Smooth muscle cell (in vitro differentiated cells): ENCODE data around the gene UNC13D. TPM values are rescaled to one million over a fixed set of nuclear protein-coding genes. Genes with fewer than 3 reads are reported as not detected.

Source experiments
- DNase-seq: peaks from one replicate; lab custom pipeline; 2025; ENCODE audit not compliant: unreplicated experiment; lab: John Stamatoyannopoulos, UW
- H2AFZ ChIP-seq: fragments of 200-600 bp; sonication (generic); 2 replicates; pipeline ENCODE4 v1.6.0; 2016; ENCODE audit warnings: antibody characterized with exemption, low read depth, mild to moderate bottlenecking
- H3F3A ChIP-seq: fragments of 200-600 bp; sonication (generic); 2 replicates; pipeline ENCODE4 v1.6.0; 2017; ENCODE audit warnings: antibody characterized with exemption, low read depth
- H3K27ac ChIP-seq: fragments of 200-600 bp; sonication (generic); 2 replicates; pipeline ENCODE4 v1.5.1; 2016; ENCODE audit warnings: low read depth, mild to moderate bottlenecking
- H3K27me3 ChIP-seq: fragments of 200-600 bp; sonication (generic); 2 replicates; pipeline ENCODE4 v1.6.1; 2016; ENCODE audit warnings: low read depth, mild to moderate bottlenecking
- H3K36me3 ChIP-seq: fragments of 200-600 bp; sonication (generic); 2 replicates; pipeline ENCODE4 v1.5.1; 2016; ENCODE audit warnings: low read depth
- H3K4me1 ChIP-seq: fragments of 200-600 bp; sonication (generic); 2 replicates; pipeline ENCODE4 v1.5.1; 2016; ENCODE audit warnings: low read depth
- H3K4me2 ChIP-seq: fragments of 200-600 bp; sonication (generic); 2 replicates; pipeline ENCODE4 v1.6.0; 2016; ENCODE audit warnings: mild to moderate bottlenecking
- H3K4me3 ChIP-seq: fragments of 200-600 bp; sonication (generic); 2 replicates; pipeline ENCODE4 v1.5.1; 2016; ENCODE audit warnings: mild to moderate bottlenecking
- H3K79me2 ChIP-seq: fragments of 200-600 bp; sonication (generic); 2 replicates; pipeline ENCODE4 v1.6.0; 2016; ENCODE audit warnings: low read depth, mild to moderate bottlenecking
- H3K9ac ChIP-seq: fragments of 200-600 bp; sonication (generic); 2 replicates; pipeline ENCODE4 v1.6.0; 2016; ENCODE audit warnings: low read depth
- H3K9me3 ChIP-seq: fragments of 200-600 bp; sonication (generic); replicated peaks from 2 replicates; pipeline ENCODE4 v1.5.1; 2016; ENCODE audit warnings: low read depth
- H4K20me1 ChIP-seq: fragments of 200-600 bp; sonication (generic); 2 replicates; pipeline ENCODE4 v1.6.0; 2016; ENCODE audit warnings: low read depth
- CTCF ChIP-seq: fragments of 200-600 bp; sonication (generic); IDR thresholded peaks from 2 replicates; pipeline ENCODE4 v1.5.1; 2017; ENCODE audit warnings: borderline replicate concordance, mild to moderate bottlenecking, antibody characterized with exemption; ENCODE audit not compliant: insufficient read depth, poor library complexity, severe bottlenecking
- WGBS: methylation state at CpG from one replicate; pipeline ENCODE4 v1.1.7; 2016; ENCODE audit warnings: low lambda C conversion rate; 5-methylcytosine and 5-hydroxymethylcytosine counted together
- polyA plus RNA-seq: library from polyadenylated mRNA; unstranded; fragments of >200 nt; fragmentation: Nextera tagmentation; extraction: Ambion mirVana; gene quantifications from 2 replicates; pipeline ENCODE4 v1.2.1, GENCODE V29; 2016
- total RNA-seq: library from RNA; depleted of rRNA; stranded (reverse); fragments of >200 nt; gene quantifications from 2 replicates; pipeline ENCODE4 v1.2.3, GENCODE V29; 2014

Gene UNC13D
- total and polyA plus RNA-seq, 2 experiments from 2014 or later: 2.4 to 4.5 TPM

- DNase-seq: no peak
- Histone ChIP-seq H3K4me2 (peak overlapping the region; percentile 36), H3K9me3 (no peaks in the 10 kb centered on the region), H3K4me1 (no peaks in the 10 kb centered on the region), H3K27ac (peak overlapping the region; percentile 93), H3K27me3 (no peaks in the 10 kb centered on the region), H3K79me2 (peaks cover 26% of the 10 kb centered on the region), H3F3A (no peaks in the 10 kb centered on the region), H3K4me3 (no peak overlapping the region), H2AFZ (no peak overlapping the region), H4K20me1 (peaks cover 52% of the 10 kb centered on the region), H3K36me3 (no peaks in the 10 kb centered on the region), H3K9ac (peak overlapping the region; percentile 60)
- TF ChIP-seq CTCF: no peak
- 84% methylated on average over 24 of the region's 24 CpGs for WGBS
These were observed 34.5 kb downstream of the UNC13D start for GRCh38 chr17:75809631-75810111.

- TF ChIP-seq CTCF: no peak
- H3K4me3 ChIP-seq: no peak overlapping the region
- no peak for DNase-seq
- 63% methylated on average over 12 of the region's 18 CpGs for WGBS
- H3F3A ChIP-seq: no peaks in the 10 kb centered on the region
- H2AFZ ChIP-seq: no peak overlapping the region
- H3K9ac ChIP-seq: peak overlapping the region; percentile 60
- peaks cover 32% of the 10 kb centered on the region for H3K79me2 ChIP-seq
- no peaks in the 10 kb centered on the region for H3K36me3 ChIP-seq
- H4K20me1 ChIP-seq: peaks cover 58% of the 10 kb centered on the region
- no peaks in the 10 kb centered on the region for H3K4me1 ChIP-seq
- H3K9me3 ChIP-seq: no peaks in the 10 kb centered on the region
- H3K4me2 ChIP-seq: peak overlapping the region; percentile 36
- no peaks in the 10 kb centered on the region for H3K27me3 ChIP-seq
- H3K27ac ChIP-seq: peak overlapping the region; percentile 93
These were observed 35.1 kb downstream of the UNC13D start for GRCh38 chr17:75808905-75809621.

- Histone ChIP-seq H3K27ac (peak overlapping the region; percentile 90), H3K4me1 (no peaks in the 10 kb centered on the region), H3F3A (no peaks in the 10 kb centered on the region), H2AFZ (no peak overlapping the region), H3K9ac (peak overlapping the region; percentile 6), H3K9me3 (no peaks in the 10 kb centered on the region), H3K36me3 (no peaks in the 10 kb centered on the region), H4K20me1 (peaks cover 63% of the 10 kb centered on the region), H3K4me3 (no peak overlapping the region), H3K27me3 (no peaks in the 10 kb centered on the region), H3K79me2 (peaks cover 36% of the 10 kb centered on the region), H3K4me2 (no peak overlapping the region)
- 82% methylated on average over 4 of the region's 4 CpGs for WGBS
- DNase-seq: no peak
- TF ChIP-seq CTCF: no peak
These were observed 35.7 kb downstream of the UNC13D start for GRCh38 chr17:75808549-75808904.

- H3K27me3 ChIP-seq: no peaks in the 10 kb centered on the region
- no peak overlapping the region for H3K9ac ChIP-seq
- H3K4me2 ChIP-seq: no peak overlapping the region
- no peak overlapping the region for H3K4me3 ChIP-seq
- H3K27ac ChIP-seq: peak overlapping the region; percentile 90
- DNase-seq: no peak
- peaks cover 68% of the 10 kb centered on the region for H4K20me1 ChIP-seq
- no peaks in the 10 kb centered on the region for H3F3A ChIP-seq
- no peaks in the 10 kb centered on the region for H3K9me3 ChIP-seq
- WGBS: 93% methylated on average over 3 of the region's 3 CpGs
- H3K36me3 ChIP-seq: no peaks in the 10 kb centered on the region
- no peak overlapping the region for H2AFZ ChIP-seq
- H3K4me1 ChIP-seq: no peaks in the 10 kb centered on the region
- TF ChIP-seq CTCF: no peak
- peaks cover 36% of the 10 kb centered on the region for H3K79me2 ChIP-seq
These were observed 36.3 kb downstream of the UNC13D start for GRCh38 chr17:75807861-75808260.
